Retinal pigment epithelial cell (primary cell): ENCODE data around the gene EFNA3.

Experiments
- DNase-seq: peaks from one replicate; pipeline ENCODE4 v3.0.0-alpha.2; 2010; ENCODE audit warnings: low read depth
- H3K4me3 ChIP-seq: 2 replicates; pipeline ENCODE4 v1.5.1; 2011; ENCODE audit warnings: mild to moderate bottlenecking, low read length, control low read depth, moderate library complexity
- CTCF ChIP-seq: conservative IDR thresholded peaks from 2 replicates; pipeline ENCODE4 v1.5.1; 2011; ENCODE audit warnings: low read depth, low read length, control low read depth, inconsistent platforms

The EFNA3 gene

GRCh38 chr1:155091071-155092051 is 12.7 kb downstream of the EFNA3 start:
- peak; percentile 95 for TF ChIP-seq CTCF
- no peak overlapping the region for H3K4me3 ChIP-seq
- DNase-seq, result no peak

GRCh38 chr1:155092131-155092530 is 13.5 kb downstream of the EFNA3 start:
- no peak for TF ChIP-seq CTCF
- DNase-seq, result no peak
- H3K4me3 ChIP-seq, result no peak overlapping the region

- DNase-seq, result no peak
- TF ChIP-seq CTCF, result no peak
- no peak overlapping the region for H3K4me3 ChIP-seq
These were observed 14.0 kb downstream of the EFNA3 start for GRCh38 chr1:155092641-155093040.

- TF ChIP-seq CTCF, result peak; percentile 56
- H3K4me3 ChIP-seq, result no peak overlapping the region
- no peak for DNase-seq
These were observed 15.4 kb downstream of the EFNA3 start for GRCh38 chr1:155093911-155094621.

- H3K4me3 ChIP-seq, result no peak overlapping the region
- no peak for DNase-seq
- TF ChIP-seq CTCF, result no peak
These were observed 15.9 kb downstream of the EFNA3 start for GRCh38 chr1:155094622-155094948.

GRCh38 chr1:155099331-155099730 is 20.7 kb downstream of the EFNA3 start:
- no peak overlapping the region for H3K4me3 ChIP-seq
- TF ChIP-seq CTCF, result no peak
- no peak for DNase-seq
